Ishikawa (cell line): ENCODE measurements around the gene USP46.

ENCODE experiments used
- CEBPB ChIP-seq: IDR thresholded peaks from 2 replicates; pipeline ENCODE4 v1.6.1; 2012
- CREB1 ChIP-seq: IDR thresholded peaks from 2 replicates; pipeline ENCODE4 v1.6.1; 2012; ENCODE audit warnings: low read depth
- EGR1 ChIP-seq: IDR thresholded peaks from 2 replicates; pipeline ENCODE4 v1.6.1; 2012
- EP300 ChIP-seq: IDR thresholded peaks from 2 replicates; pipeline ENCODE4 v1.6.1; 2012; ENCODE audit warnings: borderline replicate concordance
- FOXM1 ChIP-seq: IDR thresholded peaks from 2 replicates; pipeline ENCODE4 v1.6.1; 2012; ENCODE audit warnings: low read depth, borderline replicate concordance
- MAX ChIP-seq: IDR thresholded peaks from 2 replicates; pipeline ENCODE4 v1.6.1; 2012
- NFIC ChIP-seq: IDR thresholded peaks from 2 replicates; pipeline ENCODE4 v1.6.1; 2012
- RAD21 ChIP-seq: IDR thresholded peaks from 2 replicates; pipeline ENCODE4 v1.6.1; 2012; ENCODE audit warnings: low read depth
- REST ChIP-seq: IDR thresholded peaks from 2 replicates; pipeline ENCODE4 v1.6.1; 2012; ENCODE audit warnings: low read depth, mild to moderate bottlenecking
- TAF1 ChIP-seq: IDR thresholded peaks from 2 replicates; pipeline ENCODE4 v1.6.1; 2012; ENCODE audit warnings: low read depth, mild to moderate bottlenecking
- TCF12 ChIP-seq: IDR thresholded peaks from 2 replicates; pipeline ENCODE4 v1.6.1; 2012; ENCODE audit warnings: low read depth
- TEAD4 ChIP-seq: IDR thresholded peaks from 2 replicates; pipeline ENCODE4 v1.6.1; 2012
- USF1 ChIP-seq: IDR thresholded peaks from 2 replicates; pipeline ENCODE4 v1.6.1; 2012
- YY1 ChIP-seq: IDR thresholded peaks from 2 replicates; pipeline ENCODE4 v1.6.1; 2012; ENCODE audit warnings: low read depth
- ZBTB7A ChIP-seq: IDR thresholded peaks from 2 replicates; pipeline ENCODE4 v1.6.1; 2012; ENCODE audit warnings: low read depth

Gene USP46

GRCh38 chr4:52548818-52549570 is 110.1 kb downstream of the USP46 start:
- TF ChIP-seq NFIC: no peak

- TF ChIP-seq TAF1 (no peak), ZBTB7A (no peak), MAX (no peak), USF1 (no peak), EP300 (no peak), TCF12 (no peak), EGR1 (no peak), CEBPB (no peak), YY1 (no peak), REST (no peak), NFIC (no peak), FOXM1 (no peak), RAD21 (no peak), CREB1 (no peak), TEAD4 (no peak)
Measured at GRCh38 chr4:52546449-52546848, 112.7 kb downstream of the USP46 start.

GRCh38 chr4:52545099-52546069 is 113.7 kb downstream of the USP46 start:
- TF ChIP-seq NFIC: peak; percentile 95
- TF ChIP-seq TAF1: no peak
- no peak for TF ChIP-seq USF1
- TF ChIP-seq TEAD4: no peak
- no peak for TF ChIP-seq FOXM1
- TF ChIP-seq YY1: no peak
- TF ChIP-seq ZBTB7A: no peak
- TF ChIP-seq MAX: no peak
- no peak for TF ChIP-seq REST
- TF ChIP-seq EGR1: no peak
- TF ChIP-seq CREB1: no peak
- no peak for TF ChIP-seq CEBPB
- TF ChIP-seq TCF12: no peak
- TF ChIP-seq EP300: no peak
- TF ChIP-seq RAD21: peak; percentile 99
